ENCODE data around the gene ZMYND8. TPM values are rescaled to one million over a fixed set of nuclear protein-coding genes. Genes with fewer than 3 reads are reported as not detected.

Gene ZMYND8
- total RNA-seq, 1 donor, result 18.8 TPM

DNA sequence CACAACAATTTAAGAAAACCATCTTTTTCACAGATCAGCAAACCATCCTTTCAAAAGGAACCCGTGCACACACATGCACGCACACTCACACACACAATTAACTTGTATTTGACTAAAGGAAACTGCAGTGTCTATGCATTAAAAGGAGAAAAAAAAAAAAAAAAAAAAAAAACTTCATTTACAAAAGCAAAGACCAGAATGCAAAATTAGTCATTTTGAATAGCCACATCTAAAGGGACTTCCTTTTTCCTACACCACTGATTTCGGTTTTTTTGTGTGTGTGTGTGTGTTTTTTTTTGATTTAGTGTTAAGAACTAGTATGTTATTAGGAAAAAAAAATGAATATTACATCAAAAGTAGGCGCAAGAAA lies 6.3 kb downstream of the ZMYND8 start:
- Histone ChIP-seq H3K4me1 (ENCODE audit: insufficient read depth, low read length) (peaks cover 75% of the 10 kb centered on the region), H3K79me2 (ENCODE audit: insufficient read depth, low read length) (peaks cover 85% of the 10 kb centered on the region), H3K36me3 (ENCODE audit: insufficient read depth, low read length) (peaks cover 7% of the 10 kb centered on the region), H2AFZ (ENCODE audit: low read length) (no peak overlapping the region), H3K27ac (ENCODE audit: low read depth, low read length) (peak overlapping the region; percentile 97), H3K27me3 (ENCODE audit: insufficient read depth, low read length) (no peaks in the 10 kb centered on the region), H3K9me3 (ENCODE audit: low read depth, low read length) (no peaks in the 10 kb centered on the region), H4K20me1 (ENCODE audit: insufficient read depth, low read length) (no peaks in the 10 kb centered on the region), H3K4me2 (ENCODE audit: insufficient read depth, low read length) (peak overlapping the region; percentile 86), H3K4me3 (ENCODE audit: insufficient read depth, low read length) (no peak overlapping the region)
- TF ChIP-seq, protein P1, sequence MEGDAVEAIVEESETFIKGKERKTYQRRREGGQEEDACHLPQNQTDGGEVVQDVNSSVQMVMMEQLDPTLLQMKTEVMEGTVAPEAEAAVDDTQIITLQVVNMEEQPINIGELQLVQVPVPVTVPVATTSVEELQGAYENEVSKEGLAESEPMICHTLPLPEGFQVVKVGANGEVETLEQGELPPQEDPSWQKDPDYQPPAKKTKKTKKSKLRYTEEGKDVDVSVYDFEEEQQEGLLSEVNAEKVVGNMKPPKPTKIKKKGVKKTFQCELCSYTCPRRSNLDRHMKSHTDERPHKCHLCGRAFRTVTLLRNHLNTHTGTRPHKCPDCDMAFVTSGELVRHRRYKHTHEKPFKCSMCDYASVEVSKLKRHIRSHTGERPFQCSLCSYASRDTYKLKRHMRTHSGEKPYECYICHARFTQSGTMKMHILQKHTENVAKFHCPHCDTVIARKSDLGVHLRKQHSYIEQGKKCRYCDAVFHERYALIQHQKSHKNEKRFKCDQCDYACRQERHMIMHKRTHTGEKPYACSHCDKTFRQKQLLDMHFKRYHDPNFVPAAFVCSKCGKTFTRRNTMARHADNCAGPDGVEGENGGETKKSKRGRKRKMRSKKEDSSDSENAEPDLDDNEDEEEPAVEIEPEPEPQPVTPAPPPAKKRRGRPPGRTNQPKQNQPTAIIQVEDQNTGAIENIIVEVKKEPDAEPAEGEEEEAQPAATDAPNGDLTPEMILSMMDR (IDR thresholded peaks at IDR 0.05; ENCODE audit: extremely low read depth, low read depth, low read length), result no peak
- no peak for DNase-seq (ENCODE audit: insufficient read length, low spot score, missing footprints)

DNA sequence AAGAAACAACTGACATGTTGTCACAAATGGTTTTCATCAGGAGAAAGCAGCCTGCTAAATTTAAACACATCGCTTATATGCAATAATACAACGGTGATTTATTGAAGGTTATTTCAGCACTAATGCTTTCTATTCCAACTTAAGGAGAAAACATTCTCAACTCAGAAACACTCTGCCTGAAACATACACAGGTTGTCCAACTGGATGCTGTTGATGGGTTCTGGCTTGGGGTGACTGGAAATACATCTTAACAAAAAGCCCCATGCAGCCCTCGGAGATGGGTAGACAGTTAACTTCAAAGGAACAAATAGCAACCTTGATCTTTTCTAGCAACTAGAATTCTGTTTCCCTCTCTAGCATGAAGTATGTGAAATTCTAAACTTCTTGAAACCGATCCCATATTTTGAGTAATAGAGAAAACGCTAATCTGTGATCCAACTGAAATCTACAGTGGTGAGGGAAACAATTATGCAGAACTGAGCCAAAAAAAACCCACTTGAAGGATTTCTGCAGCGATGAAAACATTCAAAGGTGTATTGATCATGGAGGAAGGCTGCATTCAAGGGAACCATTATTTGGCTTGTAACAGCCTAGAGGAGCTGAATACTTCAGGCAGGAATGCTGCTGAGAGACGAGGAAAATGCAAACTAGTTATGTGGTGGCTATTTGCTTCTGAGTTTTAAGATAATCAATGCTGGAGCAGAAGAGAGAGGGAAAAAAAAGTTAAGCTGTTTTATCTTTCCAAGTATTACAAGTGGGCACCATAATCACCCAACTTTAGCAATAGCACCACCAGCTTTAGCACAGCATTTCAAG lies 6.9 kb downstream of the ZMYND8 start:
- TF ChIP-seq, protein P1 (IDR thresholded peaks at IDR 0.05; ENCODE audit: extremely low read depth, low read depth, low read length), result no peak
- H3K9me3 ChIP-seq (ENCODE audit: low read depth, low read length), result no peaks in the 10 kb centered on the region
- no peaks in the 10 kb centered on the region for H3K27me3 ChIP-seq (ENCODE audit: insufficient read depth, low read length)
- DNase-seq (ENCODE audit: insufficient read length, low spot score, missing footprints), result no peak
- H3K4me2 ChIP-seq (ENCODE audit: insufficient read depth, low read length), result peak overlapping the region; percentile 86
- H3K79me2 ChIP-seq (ENCODE audit: insufficient read depth, low read length), result peaks cover 81% of the 10 kb centered on the region
- H3K27ac ChIP-seq (ENCODE audit: low read depth, low read length), result peak overlapping the region; percentile 97
- H3K36me3 ChIP-seq (ENCODE audit: insufficient read depth, low read length), result peaks cover 10% of the 10 kb centered on the region
- H3K4me3 ChIP-seq (ENCODE audit: insufficient read depth, low read length), result peak overlapping the region; percentile 33
- H4K20me1 ChIP-seq (ENCODE audit: insufficient read depth, low read length), result no peaks in the 10 kb centered on the region
- peaks cover 70% of the 10 kb centered on the region for H3K4me1 ChIP-seq (ENCODE audit: insufficient read depth, low read length)
- H2AFZ ChIP-seq (ENCODE audit: low read length), result peak overlapping the region; percentile 3

DNA sequence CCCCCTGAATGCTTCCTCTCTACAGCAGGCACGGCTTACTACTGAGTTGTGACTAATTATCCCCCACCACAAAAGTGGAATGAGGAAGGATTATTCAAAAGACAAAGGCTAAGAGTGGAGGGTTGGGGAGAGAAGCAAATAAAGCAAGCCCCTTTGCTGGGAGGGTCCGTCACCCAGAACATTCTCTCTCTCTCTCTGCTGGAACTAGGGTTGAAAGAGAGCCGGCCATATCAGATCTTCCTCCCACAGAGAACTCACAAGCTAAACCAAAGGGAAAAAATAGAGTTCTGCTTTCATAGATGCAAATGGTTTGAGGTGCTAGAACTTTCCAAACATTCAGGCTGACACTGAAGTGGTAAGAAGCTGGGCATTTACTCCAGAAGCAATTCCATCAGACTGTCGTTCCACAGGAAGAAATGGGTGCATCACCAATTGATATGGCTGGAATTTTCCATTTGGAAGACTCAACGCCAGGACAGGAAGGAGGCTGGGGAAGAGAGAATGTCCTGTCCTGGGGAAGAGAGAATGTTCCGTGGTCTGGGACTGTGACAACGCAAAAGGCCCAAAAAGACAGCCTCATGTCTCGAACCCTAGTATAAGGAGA lies 7.9 kb downstream of the ZMYND8 start:
- Histone ChIP-seq H3K36me3 (ENCODE audit: insufficient read depth, low read length) (peaks cover 14% of the 10 kb centered on the region), H3K4me3 (ENCODE audit: insufficient read depth, low read length) (no peak overlapping the region), H3K9me3 (ENCODE audit: low read depth, low read length) (no peaks in the 10 kb centered on the region), H3K27ac (ENCODE audit: low read depth, low read length) (peak overlapping the region; percentile 97), H3K4me2 (ENCODE audit: insufficient read depth, low read length) (peak overlapping the region; percentile 86), H3K4me1 (ENCODE audit: insufficient read depth, low read length) (peaks cover 61% of the 10 kb centered on the region), H4K20me1 (ENCODE audit: insufficient read depth, low read length) (no peaks in the 10 kb centered on the region), H3K79me2 (ENCODE audit: insufficient read depth, low read length) (peaks cover 81% of the 10 kb centered on the region), H2AFZ (ENCODE audit: low read length) (no peak overlapping the region), H3K27me3 (ENCODE audit: insufficient read depth, low read length) (no peaks in the 10 kb centered on the region)
- TF ChIP-seq, protein P1 (IDR thresholded peaks at IDR 0.05; ENCODE audit: extremely low read depth, low read depth, low read length), result no peak
- no peak for DNase-seq (ENCODE audit: insufficient read length, low spot score, missing footprints)
